ENCODE measurements around the gene THRA.

The THRA gene

GRCh38 chr17:40062329-40063186 is at the start of gene THRA:
TSS of gene THRA (plus strand) at chr17:40062965. CDS start at chr17:40074489, 11,524 bp downstream.
- peak; percentile 83 for DNase-seq

- no peak for DNase-seq
Measured at GRCh38 chr17:40014375-40014980, 48.3 kb upstream of the THRA start.

GRCh38 chr17:40015005-40015997 is 47.5 kb upstream of the THRA start, which contains the start of gene CSF3:
TSS of gene CSF3 (plus strand) at chr17:40015440. CDS start at chr17:40015475, 35 bp downstream.
- no peak for DNase-seq

- DNase-seq = no peak
Measured at GRCh38 chr17:40015998-40016985, 46.5 kb upstream of the THRA start.

GRCh38 chr17:40017422-40018080 is 45.2 kb upstream of the THRA start:
- no peak for DNase-seq

- DNase-seq = peak; percentile 87
Measured at GRCh38 chr17:40018211-40019121, 44.3 kb upstream of the THRA start.

GRCh38 chr17:40019140-40019991 is 43.4 kb upstream of the THRA start:
- no peak for DNase-seq

GRCh38 chr17:40020146-40020545 is 42.6 kb upstream of the THRA start:
- DNase-seq = no peak

- peak; percentile 62 for DNase-seq
Measured at GRCh38 chr17:40021451-40021971, 41.3 kb upstream of the THRA start.

- DNase-seq = no peak
Measured at GRCh38 chr17:40022497-40022896, 40.3 kb upstream of the THRA start.

- no peak for DNase-seq
Measured at GRCh38 chr17:40022961-40023541, 39.7 kb upstream of the THRA start.

GRCh38 chr17:40023590-40024292 is 39.0 kb upstream of the THRA start:
- DNase-seq = no peak

- no peak for DNase-seq
Measured at GRCh38 chr17:40024901-40025300, 37.9 kb upstream of the THRA start.

GRCh38 chr17:40025559-40025958 is 37.2 kb upstream of the THRA start:
- no peak for DNase-seq

GRCh38 chr17:40025991-40026815 is 36.6 kb upstream of the THRA start:
- DNase-seq = no peak

GRCh38 chr17:40026816-40027613 is 35.8 kb upstream of the THRA start:
- peak; percentile 86 for DNase-seq

Measured in right hindlimb (tissue), 1 donor.